Epidermal melanocyte (primary cell): ENCODE data around the gene C1orf174.

ENCODE experiments used
- DNase-seq: peaks from one replicate; pipeline ENCODE4 v3.0.0; 2011; ENCODE audit warnings: low spot score; ENCODE audit not compliant: insufficient read length

C1orf174 gene

GRCh38 chr1:3900150-3900968 is at the start of gene C1orf174:
TSS of gene C1orf174 (minus strand) at chr1:3900272. CDS start at chr1:3900186, 86 bp downstream.
- DNase-seq: peak; percentile 89

GRCh38 chr1:3948344-3948743 is 48.3 kb upstream of the C1orf174 start:
- DNase-seq: no peak

- DNase-seq: no peak
Measured at GRCh38 chr1:3945916-3946840, 46.1 kb upstream of the C1orf174 start.

GRCh38 chr1:3945222-3945621 is 45.1 kb upstream of the C1orf174 start:
- DNase-seq: no peak

- no peak for DNase-seq
Measured at GRCh38 chr1:3944578-3945125, 44.6 kb upstream of the C1orf174 start.

GRCh38 chr1:3943806-3944577 is 43.9 kb upstream of the C1orf174 start:
- no peak for DNase-seq

- no peak for DNase-seq
Measured at GRCh38 chr1:3943123-3943431, 43.0 kb upstream of the C1orf174 start.

GRCh38 chr1:3942416-3943122 is 42.5 kb upstream of the C1orf174 start:
- DNase-seq: no peak

- no peak for DNase-seq
Measured at GRCh38 chr1:3940754-3941345, 40.8 kb upstream of the C1orf174 start.

GRCh38 chr1:3940081-3940753 is 40.1 kb upstream of the C1orf174 start:
- DNase-seq: no peak

GRCh38 chr1:3939242-3940080 is 39.4 kb upstream of the C1orf174 start:
- no peak for DNase-seq

- no peak for DNase-seq
Measured at GRCh38 chr1:3932156-3932919, 32.3 kb upstream of the C1orf174 start.

GRCh38 chr1:3931007-3931912 is 31.2 kb upstream of the C1orf174 start:
- DNase-seq: no peak

GRCh38 chr1:3930301-3931006 is 30.4 kb upstream of the C1orf174 start:
- DNase-seq: no peak

GRCh38 chr1:3929126-3929525 is 29.1 kb upstream of the C1orf174 start:
- DNase-seq: no peak

- DNase-seq: no peak
Measured at GRCh38 chr1:3928586-3928985, 28.5 kb upstream of the C1orf174 start.
